Mesodermal cell (in vitro differentiated cells): ENCODE measurements around the gene IGSF11.
"Not testable (repeated sequence)": the region's sequence is repeated elsewhere in the genome, so short reads cannot be mapped to it uniquely, and the experiment has no call there.

Experiments
- H3K27ac ChIP-seq: 2 replicates; pipeline ENCODE4 v1.7.0; 2013; ENCODE audit warnings: mild to moderate bottlenecking, low read depth, low read length, moderate library complexity; ENCODE audit not compliant: severe bottlenecking
- H3K36me3 ChIP-seq: 2 replicates; pipeline ENCODE4 v1.7.1; 2013; ENCODE audit warnings: mild to moderate bottlenecking, low read length, moderate library complexity; ENCODE audit not compliant: control insufficient read depth, insufficient read depth
- H3K4me1 ChIP-seq: one replicate; pipeline ENCODE4 v1.7.1; 2013; ENCODE audit warnings: mild to moderate bottlenecking, low read length; ENCODE audit not compliant: insufficient read depth, control insufficient read depth, poor library complexity, severe bottlenecking
- H3K4me3 ChIP-seq: 2 replicates; pipeline ENCODE4 v1.7.0; 2013; ENCODE audit warnings: low read length, control low read depth, mild to moderate bottlenecking; ENCODE audit not compliant: insufficient read depth, poor library complexity, severe bottlenecking; ENCODE audit errors: extremely low read depth
- H3K9me3 ChIP-seq: 2 replicates; pipeline ENCODE4 v1.7.1; 2013; ENCODE audit warnings: mild to moderate bottlenecking, low read length, moderate library complexity; ENCODE audit not compliant: control insufficient read depth
- WGBS, 2 experiments: methylation state at CpG; one replicate each; pipeline ENCODE4 v1.1.5; 2013; ENCODE audit warnings: missing lambda C conversion rate in 2 of 2; ENCODE audit not compliant: insufficient coverage in 2 of 2; 5-methylcytosine and 5-hydroxymethylcytosine counted together

The IGSF11 gene

DNA sequence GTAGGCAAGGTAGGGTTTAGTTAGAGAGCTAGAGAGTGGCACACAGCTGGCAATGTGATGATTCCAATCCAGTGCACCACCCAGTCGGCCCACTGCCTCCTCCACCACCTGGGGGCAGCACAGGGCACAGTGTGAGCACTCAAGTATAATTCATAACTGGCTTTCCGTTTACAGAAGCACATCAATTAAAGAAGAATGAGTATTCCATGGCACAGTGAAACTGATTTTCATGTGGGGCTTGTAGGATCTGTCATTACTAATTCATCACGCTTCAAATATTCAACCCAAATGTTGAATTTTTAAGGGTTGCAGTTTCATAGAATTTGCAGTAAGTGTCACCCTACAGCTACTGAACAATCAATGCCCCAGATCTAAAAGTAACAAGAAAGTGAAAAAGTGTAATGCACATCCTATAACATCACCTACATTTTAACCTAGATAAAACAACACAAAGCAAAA, 149.9 kb downstream of the IGSF11 start:
- H3K4me1 ChIP-seq = no peaks in the 10 kb centered on the region
- WGBS, 2 experiments = 17% methylated on average over 1 of the region's 3 CpGs; no CpG with 5 or more reads in 1 of the 2 experiments
- H3K4me3 ChIP-seq = no peak overlapping the region
- H3K27ac ChIP-seq = no peak overlapping the region
- H3K9me3 ChIP-seq = no peaks in the 10 kb centered on the region
- H3K36me3 ChIP-seq = no peaks in the 10 kb centered on the region

DNA sequence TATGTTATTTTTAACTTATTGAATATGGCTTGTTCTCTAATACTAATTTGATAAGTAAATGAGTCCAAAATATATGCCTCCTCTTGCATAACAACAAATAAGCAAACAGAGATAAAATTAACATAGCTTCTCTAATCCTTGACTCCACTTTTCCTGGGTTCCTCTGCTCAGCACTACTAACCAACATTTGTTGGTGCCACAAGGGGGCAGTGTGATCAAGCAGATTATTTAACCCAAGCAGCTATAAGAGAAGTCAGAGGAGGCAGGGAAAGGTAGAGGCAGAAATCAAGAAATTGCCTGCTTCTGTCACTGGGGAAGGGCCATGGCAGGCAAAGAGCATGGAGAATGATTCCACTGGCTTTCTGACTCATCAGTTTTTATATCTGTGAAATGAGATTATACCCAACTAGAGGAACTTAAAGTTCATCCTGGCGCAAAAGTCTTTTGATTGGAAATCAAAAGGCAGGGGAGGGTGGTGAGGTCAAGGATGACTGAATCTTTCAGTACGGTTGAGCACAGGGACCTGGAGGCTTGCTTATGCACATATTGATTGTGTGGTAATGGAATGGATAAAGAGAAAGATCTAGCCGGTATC, 152.2 kb downstream of the IGSF11 start:
- Histone ChIP-seq H3K27ac (no peak overlapping the region), H3K4me1 (no peaks in the 10 kb centered on the region), H3K9me3 (no peaks in the 10 kb centered on the region), H3K36me3 (no peaks in the 10 kb centered on the region), H3K4me3 (no peak overlapping the region)
- WGBS, 2 experiments = 76 to 100% methylated on average over 1 to 3 of the region's 3 CpGs

DNA sequence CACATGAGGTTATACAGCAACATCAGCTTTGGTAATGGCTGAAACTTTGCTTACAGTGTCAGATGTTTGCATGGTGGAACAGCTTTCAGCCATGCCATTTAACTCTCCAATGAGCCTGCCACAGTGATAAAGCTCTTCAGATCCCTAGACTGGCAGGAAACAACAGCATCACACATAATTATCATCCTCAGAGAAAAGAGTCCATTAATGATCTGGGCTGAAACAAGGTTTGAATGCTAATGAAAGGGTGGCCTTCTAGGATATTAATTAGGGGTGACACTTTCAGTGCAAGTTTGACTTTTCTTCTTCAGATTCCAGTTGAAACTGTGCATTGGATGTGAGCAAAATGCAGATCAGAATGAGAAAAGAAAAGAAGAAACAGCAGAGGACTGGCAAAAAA, 166.6 kb downstream of the IGSF11 start:
- Histone ChIP-seq H3K27ac (no peak overlapping the region), H3K36me3 (no peaks in the 10 kb centered on the region), H3K4me3 (no peak overlapping the region), H3K4me1 (no peaks in the 10 kb centered on the region), H3K9me3 (peaks cover 6% of the 10 kb centered on the region)

DNA sequence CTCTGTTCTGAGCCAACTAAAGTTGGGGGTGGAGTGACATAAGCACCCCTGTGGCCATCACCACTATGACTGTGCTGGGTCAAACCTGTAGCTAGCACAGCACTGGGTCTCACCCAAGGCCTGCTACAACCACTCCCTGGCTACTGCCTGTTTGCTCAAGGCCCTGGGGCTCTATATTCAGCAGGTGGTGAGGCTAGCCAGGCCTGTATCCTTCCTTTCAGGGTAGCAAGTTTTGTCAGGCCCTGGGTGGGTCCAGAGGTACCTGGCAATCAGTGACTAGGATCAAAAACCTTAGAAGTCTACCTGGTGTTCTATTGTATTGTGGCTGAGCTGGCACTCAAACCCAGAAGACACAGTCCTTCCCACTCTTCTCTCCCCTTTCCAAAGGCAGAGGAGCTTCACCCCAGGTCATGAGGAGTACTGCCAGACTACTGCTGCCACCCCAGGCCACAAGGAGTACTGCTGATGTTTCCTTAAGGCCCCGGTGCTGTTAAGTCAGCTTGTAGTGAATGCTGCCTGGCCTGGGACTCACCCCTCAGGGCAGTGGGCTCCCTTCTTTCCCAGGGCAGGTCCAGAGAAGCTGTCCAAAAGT, 170.8 kb downstream of the IGSF11 start:
- no peaks in the 10 kb centered on the region for H3K36me3 ChIP-seq

DNA sequence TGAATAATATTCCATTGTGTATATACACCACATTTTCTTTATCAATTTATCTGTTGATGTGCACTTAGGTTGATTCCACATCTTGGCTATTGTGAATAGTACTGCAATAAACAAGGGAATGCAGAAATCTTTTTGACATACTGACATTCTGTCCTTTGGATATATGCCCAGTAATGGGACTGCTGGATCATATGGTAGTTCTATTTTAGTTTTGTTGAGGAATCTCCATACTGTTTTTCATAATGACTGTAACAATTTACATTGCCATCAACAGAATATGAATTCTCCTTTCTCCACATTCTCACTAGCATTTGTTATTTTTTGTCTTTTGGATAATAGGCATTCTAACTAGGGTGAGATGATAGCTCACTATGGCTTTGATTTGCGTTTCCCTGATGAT, 174.7 kb downstream of the IGSF11 start:
- H3K4me1 ChIP-seq = no peaks in the 10 kb centered on the region
- WGBS, 2 experiments = 80% methylated on average over 1 of the region's 1 CpG; no CpG with 5 or more reads in 1 of the 2 experiments
- no peak overlapping the region for H3K4me3 ChIP-seq

More for the DNA sequence above, 170.8 kb downstream of the IGSF11 start:
- Histone ChIP-seq H3K9me3 (no peaks in the 10 kb centered on the region), H3K27ac (no peak overlapping the region), H3K4me3 (no peak overlapping the region), H3K4me1 (no peaks in the 10 kb centered on the region)
- WGBS, 2 experiments = 43 to 75% methylated on average over 1 of the region's 1 CpG

DNA sequence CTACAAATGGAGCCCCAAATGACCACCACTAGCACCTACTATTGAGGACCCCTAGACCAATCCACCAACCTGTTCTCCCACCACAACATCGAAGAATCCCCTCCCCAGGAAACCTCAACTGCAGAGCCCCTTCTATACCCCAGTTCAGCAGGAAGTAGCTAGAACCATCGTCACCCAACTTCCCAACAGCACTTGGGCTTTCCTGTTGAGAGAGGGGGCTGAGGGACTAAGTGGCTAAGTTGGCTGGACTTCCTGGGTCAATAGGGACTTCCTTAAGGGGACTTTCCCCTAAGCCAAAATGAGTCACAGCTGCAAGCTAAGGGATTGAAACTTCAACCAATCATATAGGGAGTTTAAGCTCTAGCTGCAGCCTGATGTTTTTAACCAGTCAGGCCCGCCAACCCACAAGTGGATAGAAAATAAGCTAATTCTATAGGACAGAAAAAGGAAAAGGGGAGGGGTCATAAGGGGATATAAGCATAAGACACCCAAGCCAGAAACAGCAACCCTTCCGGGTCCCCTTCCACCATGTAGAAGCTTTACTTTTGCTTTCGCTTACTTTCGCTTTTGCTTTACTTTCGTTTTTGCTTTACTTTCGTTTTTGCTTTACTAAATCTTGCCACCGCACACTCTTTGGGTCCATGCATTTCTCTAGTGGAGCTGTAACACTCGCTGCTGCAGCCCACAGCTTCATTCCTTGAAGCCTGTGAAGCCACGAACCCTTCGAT, 183.0 kb downstream of the IGSF11 start:
- H3K27ac ChIP-seq, H3K36me3 ChIP-seq, H3K4me1 ChIP-seq, H3K4me3 ChIP-seq, H3K9me3 ChIP-seq: not testable (repeated sequence)
- WGBS, 2 experiments = 95 to 97% methylated on average over 5 to 10 of the region's 12 CpGs

More for the DNA sequence above, 174.7 kb downstream of the IGSF11 start:
- no peaks in the 10 kb centered on the region for H3K36me3 ChIP-seq
- no peak overlapping the region for H3K27ac ChIP-seq
- peaks cover 10% of the 10 kb centered on the region for H3K9me3 ChIP-seq

DNA sequence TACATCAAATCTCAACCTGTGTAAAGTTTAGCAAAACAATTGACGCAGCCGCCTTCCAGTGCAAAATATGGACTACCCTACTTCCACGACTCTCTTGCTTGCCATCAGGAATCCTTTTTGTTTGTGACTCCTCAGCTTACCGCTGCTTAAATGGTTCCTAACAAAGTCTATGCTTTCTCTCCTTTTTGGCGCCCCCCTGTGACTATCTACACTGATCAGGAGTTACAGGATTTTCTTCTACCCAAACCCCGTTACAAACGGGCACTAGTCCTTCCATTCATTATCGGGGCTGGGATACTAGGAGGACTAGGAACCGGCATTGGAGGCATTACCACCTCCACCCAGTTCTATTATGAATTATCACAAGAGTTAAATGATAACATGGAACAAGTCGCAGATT, 184.0 kb downstream of the IGSF11 start:
- H3K9me3 ChIP-seq = no peaks in the 10 kb centered on the region
- H3K4me3 ChIP-seq = no peak overlapping the region
- H3K36me3 ChIP-seq = no peaks in the 10 kb centered on the region
- no peaks in the 10 kb centered on the region for H3K4me1 ChIP-seq
- H3K27ac ChIP-seq = no peak overlapping the region
- WGBS, 2 experiments = 81 to 97% methylated on average over 4 to 5 of the region's 10 CpGs
